CD4-positive, alpha-beta T cell treated with Interleukin-2 at 100 ng/mL for 4 hours (primary cell): ENCODE data around the gene SI.
"Not testable (repeated sequence)": the region's sequence is repeated elsewhere in the genome, so short reads cannot be mapped to it uniquely, and the experiment has no call there.

Experiments
- DNase-seq: peaks from one replicate; pipeline ENCODE4 v3.0.0-alpha.2; 2020; ENCODE audit warnings: low spot score

The SI gene

GRCh38 chr3:165078293-165078692 is at the start of gene SI:
TSS of gene SI (minus strand) at chr3:165078496. CDS start at chr3:165076012, 2,484 bp downstream.
- no peak for DNase-seq

GRCh38 chr3:165125836-165126235 is 47.5 kb upstream of the SI start:
- DNase-seq = no peak

GRCh38 chr3:165111401-165111800 is 33.1 kb upstream of the SI start:
- no peak for DNase-seq

- DNase-seq = no peak
These were observed 25.3 kb upstream of the SI start for GRCh38 chr3:165103616-165104015.

GRCh38 chr3:165082650-165083049 is 4.4 kb upstream of the SI start:
- DNase-seq = no peak

- no peak for DNase-seq
These were observed 2.9 kb upstream of the SI start for GRCh38 chr3:165081183-165081582.

- no peak for DNase-seq
These were observed 2.6 kb downstream of the SI start for GRCh38 chr3:165075695-165076094.

GRCh38 chr3:165070682-165071081 is 7.6 kb downstream of the SI start:
- DNase-seq = no peak

GRCh38 chr3:165056510-165056909 is 21.8 kb downstream of the SI start:
- DNase-seq = no peak

- no peak for DNase-seq
These were observed 38.1 kb downstream of the SI start for GRCh38 chr3:165040186-165040585.

- no peak for DNase-seq
These were observed 66.7 kb downstream of the SI start for GRCh38 chr3:165011557-165011956.

- DNase-seq = no peak
These were observed 93.3 kb downstream of the SI start for GRCh38 chr3:164984947-164985346.

- DNase-seq = no peak
These were observed 115.7 kb downstream of the SI start for GRCh38 chr3:164962610-164963009.

GRCh38 chr3:164952966-164953365 is 125.3 kb downstream of the SI start:
- no peak for DNase-seq

GRCh38 chr3:164951403-164951802 is 126.9 kb downstream of the SI start:
- not testable (repeated sequence) for DNase-seq

- no peak for DNase-seq
These were observed 137.6 kb downstream of the SI start for GRCh38 chr3:164940745-164941144.

- DNase-seq = no peak
These were observed 148.7 kb downstream of the SI start for GRCh38 chr3:164929642-164930041.
